B cell (primary cell): ENCODE measurements around the gene GABRG3.

Experiments used
- EZH2 ChIP-seq: IDR thresholded peaks from 2 replicates; pipeline ENCODE4 v1.6.1; 2012; ENCODE audit warnings: borderline replicate concordance, low read depth, mild to moderate bottlenecking, moderate library complexity, low read length; ENCODE audit not compliant: insufficient read depth, poor library complexity, severe bottlenecking
- TF ChIP-seq, protein P1 (sequence below): fragments of 200-600 bp; IDR thresholded peaks from one replicate; pipeline ENCODE4 v1.8.0; 2022; ENCODE audit warnings: antibody characterized with exemption, mild to moderate bottlenecking

DNA sequence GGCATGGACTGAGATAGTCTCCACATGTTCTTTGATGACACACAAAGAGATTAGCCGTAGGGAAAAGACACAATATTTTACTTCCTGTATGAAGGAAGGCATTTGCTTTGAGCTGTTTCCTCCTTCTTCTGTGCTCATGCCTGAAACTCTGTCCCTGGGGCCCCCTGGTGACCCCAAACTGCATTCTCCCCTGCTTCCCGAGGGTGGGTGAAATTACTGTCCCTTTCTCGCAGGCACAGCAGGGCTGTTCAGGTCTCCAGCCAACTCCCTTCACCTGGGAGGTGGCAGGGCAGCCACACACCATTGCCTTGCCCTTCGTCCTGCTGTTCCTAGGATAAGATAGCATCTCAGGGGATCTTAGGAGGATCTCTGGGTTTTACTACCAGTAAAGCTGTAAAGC lies 79.2 kb downstream of the GABRG3 start:
- TF ChIP-seq, protein P1, sequence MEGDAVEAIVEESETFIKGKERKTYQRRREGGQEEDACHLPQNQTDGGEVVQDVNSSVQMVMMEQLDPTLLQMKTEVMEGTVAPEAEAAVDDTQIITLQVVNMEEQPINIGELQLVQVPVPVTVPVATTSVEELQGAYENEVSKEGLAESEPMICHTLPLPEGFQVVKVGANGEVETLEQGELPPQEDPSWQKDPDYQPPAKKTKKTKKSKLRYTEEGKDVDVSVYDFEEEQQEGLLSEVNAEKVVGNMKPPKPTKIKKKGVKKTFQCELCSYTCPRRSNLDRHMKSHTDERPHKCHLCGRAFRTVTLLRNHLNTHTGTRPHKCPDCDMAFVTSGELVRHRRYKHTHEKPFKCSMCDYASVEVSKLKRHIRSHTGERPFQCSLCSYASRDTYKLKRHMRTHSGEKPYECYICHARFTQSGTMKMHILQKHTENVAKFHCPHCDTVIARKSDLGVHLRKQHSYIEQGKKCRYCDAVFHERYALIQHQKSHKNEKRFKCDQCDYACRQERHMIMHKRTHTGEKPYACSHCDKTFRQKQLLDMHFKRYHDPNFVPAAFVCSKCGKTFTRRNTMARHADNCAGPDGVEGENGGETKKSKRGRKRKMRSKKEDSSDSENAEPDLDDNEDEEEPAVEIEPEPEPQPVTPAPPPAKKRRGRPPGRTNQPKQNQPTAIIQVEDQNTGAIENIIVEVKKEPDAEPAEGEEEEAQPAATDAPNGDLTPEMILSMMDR, result no peak
- no peak for TF ChIP-seq EZH2
